Muscle layer of duodenum (tissue), 2 donors: Measurements from ENCODE around the gene GRIK4.

Experiments used
- H3K27ac ChIP-seq: one replicate; pipeline ENCODE4 v1.7.0; 2013; ENCODE audit warnings: mild to moderate bottlenecking, low read length
- H3K27me3 ChIP-seq: one replicate; pipeline ENCODE4 v1.7.0; 2013; ENCODE audit warnings: low read depth, mild to moderate bottlenecking, control low read depth, low read length
- H3K36me3 ChIP-seq, 2 donors: one replicate each; pipeline ENCODE4 v1.7.0; 2013; ENCODE audit warnings: low read length in 2 of 2, control low read depth in 1 of 2, mild to moderate bottlenecking in 1 of 2; ENCODE audit not compliant: insufficient read depth in 2 of 2, control insufficient read depth in 1 of 2
- H3K4me1 ChIP-seq, 2 donors: one replicate each; pipeline ENCODE4 v1.7.0; 2013; ENCODE audit warnings: low read length in 2 of 2, mild to moderate bottlenecking in 2 of 2, control low read depth in 1 of 2, moderate library complexity in 1 of 2; ENCODE audit not compliant: insufficient read depth in 2 of 2, control insufficient read depth in 1 of 2
- H3K4me3 ChIP-seq, 2 donors: one replicate each; pipeline ENCODE4 v1.7.0; 2013; ENCODE audit warnings: low read length in 2 of 2, low read depth in 1 of 2, mild to moderate bottlenecking in 1 of 2
- H3K9me3 ChIP-seq, 2 donors: one replicate each; pipeline ENCODE4 v1.7.0; 2013; ENCODE audit warnings: low read length in 2 of 2, control low read depth in 1 of 2, mild to moderate bottlenecking in 1 of 2; ENCODE audit not compliant: control insufficient read depth in 1 of 2
- donor health status: healthy.

The GRIK4 gene

GRCh38 chr11:120601536-120601935 is 90.0 kb downstream of the GRIK4 start:
- Histone ChIP-seq H3K36me3 (no peaks in the 10 kb centered on the region), H3K27ac (no peak overlapping the region), H3K4me3 (no peak overlapping the region), H3K27me3 (no peaks in the 10 kb centered on the region), H3K4me1 (no peaks in the 10 kb centered on the region), H3K9me3 (no peaks in the 10 kb centered on the region)

- Histone ChIP-seq H3K27me3 (no peaks in the 10 kb centered on the region), H3K4me3 (no peak overlapping the region), H3K27ac (no peak overlapping the region), H3K36me3 (no peaks in the 10 kb centered on the region), H3K4me1 (no peaks in the 10 kb centered on the region), H3K9me3 (no peaks in the 10 kb centered on the region)
These were observed 91.5 kb downstream of the GRIK4 start for GRCh38 chr11:120603071-120603470.

- Histone ChIP-seq H3K4me1 (no peaks in the 10 kb centered on the region), H3K9me3 (no peaks in the 10 kb centered on the region), H3K27ac (no peak overlapping the region), H3K36me3 (no peaks in the 10 kb centered on the region), H3K4me3 (no peak overlapping the region), H3K27me3 (no peaks in the 10 kb centered on the region)
These were observed 93.9 kb downstream of the GRIK4 start for GRCh38 chr11:120605469-120605868.

- Histone ChIP-seq H3K9me3 (no peaks in the 10 kb centered on the region), H3K4me1 (no peaks in the 10 kb centered on the region), H3K27me3 (no peaks in the 10 kb centered on the region), H3K4me3 (no peak overlapping the region), H3K36me3 (no peaks in the 10 kb centered on the region), H3K27ac (no peak overlapping the region)
These were observed 94.9 kb downstream of the GRIK4 start for GRCh38 chr11:120606211-120607010.

GRCh38 chr11:120608061-120608460 is 96.5 kb downstream of the GRIK4 start:
- Histone ChIP-seq H3K27me3 (no peaks in the 10 kb centered on the region), H3K27ac (no peak overlapping the region), H3K4me3 (no peak overlapping the region), H3K4me1 (no peaks in the 10 kb centered on the region), H3K36me3 (no peaks in the 10 kb centered on the region), H3K9me3 (no peaks in the 10 kb centered on the region)

- H3K4me3 ChIP-seq = no peak overlapping the region
- H3K4me1 ChIP-seq = peaks cover 0 to 6% of the 10 kb centered on the region in 2 donors
- no peak overlapping the region for H3K27ac ChIP-seq
- no peaks in the 10 kb centered on the region for H3K36me3 ChIP-seq
- no peaks in the 10 kb centered on the region for H3K9me3 ChIP-seq
- H3K27me3 ChIP-seq = no peaks in the 10 kb centered on the region
These were observed 97.2 kb downstream of the GRIK4 start for GRCh38 chr11:120608760-120609211.

GRCh38 chr11:120610111-120610510 is 98.6 kb downstream of the GRIK4 start:
- H3K36me3 ChIP-seq = no peaks in the 10 kb centered on the region
- H3K27ac ChIP-seq = no peak overlapping the region
- H3K27me3 ChIP-seq = no peaks in the 10 kb centered on the region
- no peak overlapping the region for H3K4me3 ChIP-seq
- H3K9me3 ChIP-seq = no peaks in the 10 kb centered on the region
- H3K4me1 ChIP-seq = peaks cover 0 to 6% of the 10 kb centered on the region in 2 donors

- Histone ChIP-seq H3K36me3 (no peaks in the 10 kb centered on the region), H3K9me3 (no peaks in the 10 kb centered on the region)
These were observed 100.0 kb downstream of the GRIK4 start for GRCh38 chr11:120611581-120611980.

GRCh38 chr11:120612513-120613263 is 101.1 kb downstream of the GRIK4 start:
- Histone ChIP-seq H3K27me3 (no peaks in the 10 kb centered on the region), H3K4me3 (no peak overlapping the region), H3K9me3 (no peaks in the 10 kb centered on the region), H3K27ac (no peak overlapping the region), H3K36me3 (no peaks in the 10 kb centered on the region), H3K4me1 (peaks cover 0 to 6% of the 10 kb centered on the region in 2 donors)

More at GRCh38 chr11:120611581-120611980, 100.0 kb downstream of the GRIK4 start:
- Histone ChIP-seq H3K4me3 (no peak overlapping the region), H3K27ac (no peak overlapping the region), H3K4me1 (peaks cover 0 to 6% of the 10 kb centered on the region in 2 donors), H3K27me3 (no peaks in the 10 kb centered on the region)

- no peak overlapping the region for H3K4me3 ChIP-seq
- peaks cover 0 to 6% of the 10 kb centered on the region in 2 donors for H3K4me1 ChIP-seq
- H3K9me3 ChIP-seq = peaks cover 4 to 8% of the 10 kb centered on the region in 2 donors
- no peak overlapping the region for H3K27ac ChIP-seq
- no peaks in the 10 kb centered on the region for H3K27me3 ChIP-seq
- no peaks in the 10 kb centered on the region for H3K36me3 ChIP-seq
These were observed 102.0 kb downstream of the GRIK4 start for GRCh38 chr11:120613264-120614226.

- Histone ChIP-seq H3K27me3 (no peaks in the 10 kb centered on the region), H3K36me3 (no peaks in the 10 kb centered on the region), H3K27ac (no peak overlapping the region), H3K4me3 (no peak overlapping the region), H3K9me3 (peaks cover 4 to 11% of the 10 kb centered on the region in 2 donors), H3K4me1 (peaks cover 0 to 6% of the 10 kb centered on the region in 2 donors)
These were observed 103.8 kb downstream of the GRIK4 start for GRCh38 chr11:120615391-120615790.
